ENCODE data around the gene PASK. TPM values are rescaled to one million over a fixed set of nuclear protein-coding genes. Genes with fewer than 3 reads are reported as not detected.

Gene PASK
- total RNA-seq, 1 donor from 2014 or later = 2.9 TPM

GRCh38 chr2:241188361-241189092 is 39.3 kb upstream of the PASK start, which contains the start of gene ANO7:
ANO7 (plus strand) TSS chr2:241188677; CDS start chr2:241190064, 1,387 bp downstream.
- no peaks in the 10 kb centered on the region for H3K27me3 ChIP-seq (ENCODE audit: control insufficient read depth, insufficient read depth, low read length)
- TF ChIP-seq CTCF (IDR thresholded peaks at IDR 0.05; ENCODE audit: insufficient read depth, low read length, severe bottlenecking) = no peak
- FAIRE-seq = no peak
- no peaks in the 10 kb centered on the region for H3K36me3 ChIP-seq (ENCODE audit: control insufficient read depth, insufficient read depth, low read length)
- H3K4me3 ChIP-seq (ENCODE audit: low read depth, low read length) = no peak within 1 kb of the TSS
- no peak for DNase-seq (ENCODE audit: low read depth)

- Histone ChIP-seq H3K36me3 (ENCODE audit: control insufficient read depth, insufficient read depth, low read length) (no peaks in the 10 kb centered on the region), H3K27me3 (ENCODE audit: control insufficient read depth, insufficient read depth, low read length) (no peaks in the 10 kb centered on the region), H3K4me3 (ENCODE audit: low read depth, low read length) (no peak overlapping the region)
- no peak for DNase-seq (ENCODE audit: low read depth)
- TF ChIP-seq CTCF (IDR thresholded peaks at IDR 0.05; ENCODE audit: insufficient read depth, low read length, severe bottlenecking) = no peak
- no peak for FAIRE-seq
Measured at GRCh38 chr2:241187918-241188234, 38.6 kb upstream of the PASK start.

- no peak for FAIRE-seq
- TF ChIP-seq CTCF (IDR thresholded peaks at IDR 0.05; ENCODE audit: insufficient read depth, low read length, severe bottlenecking) = no peak
- H3K36me3 ChIP-seq (ENCODE audit: control insufficient read depth, insufficient read depth, low read length) = no peaks in the 10 kb centered on the region
- H3K4me3 ChIP-seq (ENCODE audit: low read depth, low read length) = no peak overlapping the region
- H3K27me3 ChIP-seq (ENCODE audit: control insufficient read depth, insufficient read depth, low read length) = no peaks in the 10 kb centered on the region
- no peak for DNase-seq (ENCODE audit: low read depth)
Measured at GRCh38 chr2:241187101-241187917, 38.0 kb upstream of the PASK start.

GRCh38 chr2:241185961-241186360 is 36.7 kb upstream of the PASK start:
- no peak for TF ChIP-seq CTCF (IDR thresholded peaks at IDR 0.05; ENCODE audit: insufficient read depth, low read length, severe bottlenecking)
- no peak for FAIRE-seq
- no peaks in the 10 kb centered on the region for H3K27me3 ChIP-seq (ENCODE audit: control insufficient read depth, insufficient read depth, low read length)
- no peak for DNase-seq (ENCODE audit: low read depth)
- H3K36me3 ChIP-seq (ENCODE audit: control insufficient read depth, insufficient read depth, low read length) = no peaks in the 10 kb centered on the region
- H3K4me3 ChIP-seq (ENCODE audit: low read depth, low read length) = no peak overlapping the region

GRCh38 chr2:241184901-241185300 is 35.6 kb upstream of the PASK start:
- DNase-seq (ENCODE audit: low read depth) (no peak), FAIRE-seq (no peak)
- Histone ChIP-seq H3K4me3 (ENCODE audit: low read depth, low read length) (no peak overlapping the region), H3K27me3 (ENCODE audit: control insufficient read depth, insufficient read depth, low read length) (no peaks in the 10 kb centered on the region), H3K36me3 (ENCODE audit: control insufficient read depth, insufficient read depth, low read length) (no peaks in the 10 kb centered on the region)
- no peak for TF ChIP-seq CTCF (IDR thresholded peaks at IDR 0.05; ENCODE audit: insufficient read depth, low read length, severe bottlenecking)
